ENCODE data around the gene OLFM2.
A peak's percentile ranks its signal among the peaks of the same experiment; 100 is the strongest.
"Not testable (repeated sequence)": the region's sequence is repeated elsewhere in the genome, so short reads cannot be mapped to it uniquely, and the experiment has no call there.

Gene OLFM2

DNA sequence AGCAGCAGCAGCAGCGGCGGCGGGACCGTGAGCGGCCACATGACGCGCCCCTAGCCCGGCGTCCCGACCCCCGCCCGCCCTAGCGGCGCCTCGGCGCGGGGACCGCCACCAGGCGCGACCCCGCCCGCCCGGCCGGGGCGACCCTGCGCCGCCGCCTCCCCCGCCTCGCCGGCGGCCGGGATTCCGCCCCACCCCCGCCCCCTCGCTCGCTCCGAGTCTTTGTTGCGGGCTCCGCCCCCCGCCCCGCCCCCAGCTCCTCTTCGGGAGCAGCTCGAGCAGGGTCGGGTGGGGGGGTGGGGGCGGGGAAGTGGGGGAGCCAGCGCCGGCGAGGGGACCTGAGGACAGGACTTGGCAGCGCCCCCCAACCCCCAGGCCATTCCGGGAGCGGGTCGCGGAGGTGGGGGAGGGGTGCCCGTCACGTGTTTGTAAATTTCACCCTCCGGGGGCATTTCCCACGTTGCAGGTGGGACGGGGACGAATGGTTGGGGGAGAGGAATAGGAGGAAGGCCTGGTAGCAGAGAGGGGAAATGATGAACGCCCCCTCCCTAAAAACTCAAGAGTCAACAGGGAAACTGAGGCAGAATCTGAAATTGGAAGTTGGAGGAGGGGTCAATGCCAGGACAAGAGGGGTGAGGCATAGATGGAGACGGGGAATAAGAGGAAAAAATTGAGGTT is at the start of gene OLFM2:
OLFM2 (minus strand) TSS at position 190 of the 675 bp plus-strand sequence; CDS start at position 41, 149 bp downstream.
- peak within 1 kb of the TSS; percentile 92 for H3K4me3 ChIP-seq (ENCODE audit: low read depth, low read length)

DNA sequence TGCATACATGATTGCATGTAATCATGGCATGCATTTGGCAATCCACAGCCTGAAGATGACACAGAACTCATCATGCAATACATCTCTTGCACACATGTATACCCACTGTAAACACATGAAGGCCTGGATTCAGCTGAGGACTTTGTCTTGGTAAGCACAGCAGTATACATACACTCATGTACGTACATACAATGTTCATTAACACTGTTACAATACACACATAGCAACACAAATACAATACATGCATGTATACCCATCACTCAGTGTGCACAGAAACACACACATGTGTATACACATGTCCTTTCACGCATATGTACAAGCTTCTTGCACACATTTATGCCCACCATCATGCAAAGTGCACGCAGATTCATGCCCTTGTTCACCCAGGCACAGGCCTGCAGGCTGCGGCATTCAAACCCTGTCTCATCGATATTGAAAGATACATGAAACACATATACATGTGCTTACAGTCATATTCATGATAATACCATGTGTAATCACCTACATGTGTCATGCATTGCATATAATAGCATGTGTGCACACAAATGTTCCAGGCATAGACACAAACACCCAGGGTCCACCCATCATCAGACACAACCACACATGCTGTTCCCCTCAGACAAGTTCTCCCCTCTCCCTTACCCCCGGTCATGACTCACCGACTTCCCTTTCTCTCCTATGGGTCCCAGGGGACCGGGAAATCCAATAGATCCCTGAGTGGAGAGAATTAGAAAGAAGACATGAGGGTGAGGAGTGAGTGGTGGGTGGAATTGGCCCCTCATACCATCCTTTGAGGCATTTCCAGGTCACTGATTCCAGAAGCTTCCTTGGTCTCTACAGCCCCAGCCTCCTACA is 45.3 kb upstream of the OLFM2 start:
- no peak overlapping the region for H3K4me3 ChIP-seq (ENCODE audit: low read depth, low read length)

DNA sequence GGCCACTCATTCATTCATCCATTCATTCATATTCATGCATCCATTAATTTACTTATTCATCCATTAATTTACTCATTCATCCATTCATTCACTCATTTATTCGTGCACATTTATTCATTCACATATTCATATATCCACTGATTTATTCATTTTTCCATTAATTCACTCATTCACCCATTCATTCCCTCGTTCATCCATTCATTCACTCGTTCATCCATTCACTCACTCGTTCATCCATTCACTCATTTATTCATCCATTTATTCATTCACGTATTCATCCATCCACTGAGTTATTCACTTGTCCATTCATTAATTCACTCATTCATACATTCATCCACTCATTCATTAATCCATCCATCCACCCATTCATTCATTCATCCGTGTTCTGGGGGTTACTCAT is 35.8 kb upstream of the OLFM2 start:
- H3K4me3 ChIP-seq (ENCODE audit: low read depth, low read length): no peak overlapping the region

DNA sequence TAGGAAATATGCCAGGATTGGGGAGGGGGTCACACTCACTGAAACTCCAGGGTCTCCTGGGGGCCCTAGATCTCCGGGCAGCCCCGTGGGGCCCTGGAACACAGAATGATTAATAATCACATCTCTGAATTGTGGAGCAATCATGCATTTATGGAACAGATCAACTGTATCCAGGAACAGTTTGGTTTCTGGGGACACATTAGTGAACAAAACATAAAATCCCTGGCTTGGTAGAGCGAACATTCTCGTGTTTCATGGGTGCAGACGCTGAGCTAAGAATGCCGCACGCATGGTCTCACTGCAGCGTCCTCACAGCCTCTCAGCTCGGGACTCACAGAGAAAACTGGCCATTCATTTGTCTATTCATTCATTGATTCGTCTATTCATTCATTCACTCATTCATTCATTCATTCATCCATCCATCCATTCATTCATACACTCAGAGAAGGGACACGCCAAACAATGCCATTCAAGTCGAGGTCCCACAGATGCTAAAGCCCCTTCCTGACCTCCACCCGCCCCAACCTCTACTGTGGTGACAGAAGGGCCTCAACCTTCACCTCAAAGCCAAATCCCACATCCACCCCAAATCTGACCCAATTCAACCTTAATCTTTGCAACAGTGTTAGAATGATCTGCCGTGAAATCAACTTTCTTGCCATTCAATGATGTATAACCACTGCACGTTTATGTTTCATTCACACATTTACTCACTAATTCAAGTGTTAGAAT is 35.0 kb upstream of the OLFM2 start:
- no peak overlapping the region for H3K4me3 ChIP-seq (ENCODE audit: low read depth, low read length)

DNA sequence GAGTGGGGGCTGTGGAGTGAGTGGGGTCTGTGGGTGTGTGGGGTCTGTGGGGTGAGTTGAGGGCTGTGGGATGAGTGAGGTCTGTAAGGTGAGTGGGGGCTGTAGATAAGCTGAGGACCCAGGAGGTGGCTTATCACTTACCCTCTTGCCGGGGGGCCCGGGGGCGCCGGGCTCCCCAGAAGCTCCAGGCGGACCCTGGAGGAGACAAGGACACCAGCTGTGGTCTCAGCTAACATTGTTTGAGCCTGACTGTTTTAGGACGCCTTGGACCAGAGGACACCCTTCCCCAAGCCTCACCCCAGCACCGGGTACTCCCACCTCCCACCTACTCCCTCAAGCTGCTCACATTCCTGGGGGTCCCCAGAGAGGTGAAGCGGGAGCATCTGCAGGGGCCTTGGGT is 34.2 kb upstream of the OLFM2 start:
- no peak overlapping the region for H3K4me3 ChIP-seq (ENCODE audit: low read depth, low read length)

DNA sequence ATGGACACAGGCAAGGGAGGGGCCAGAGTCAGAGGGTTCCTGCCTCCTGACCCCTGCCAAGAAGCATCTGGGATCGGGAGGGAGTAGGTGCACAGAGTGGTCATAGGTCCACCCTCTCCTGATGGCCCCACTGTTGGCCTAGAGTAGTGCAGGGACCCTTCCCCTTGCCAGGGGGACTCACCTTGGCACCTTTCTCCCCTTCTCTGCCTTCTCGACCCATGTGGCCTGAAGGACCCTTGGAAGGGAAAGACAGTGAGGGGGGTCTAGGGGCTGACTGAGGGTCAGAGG is 33.3 kb upstream of the OLFM2 start:
- H3K4me3 ChIP-seq (ENCODE audit: low read depth, low read length): no peak overlapping the region

DNA sequence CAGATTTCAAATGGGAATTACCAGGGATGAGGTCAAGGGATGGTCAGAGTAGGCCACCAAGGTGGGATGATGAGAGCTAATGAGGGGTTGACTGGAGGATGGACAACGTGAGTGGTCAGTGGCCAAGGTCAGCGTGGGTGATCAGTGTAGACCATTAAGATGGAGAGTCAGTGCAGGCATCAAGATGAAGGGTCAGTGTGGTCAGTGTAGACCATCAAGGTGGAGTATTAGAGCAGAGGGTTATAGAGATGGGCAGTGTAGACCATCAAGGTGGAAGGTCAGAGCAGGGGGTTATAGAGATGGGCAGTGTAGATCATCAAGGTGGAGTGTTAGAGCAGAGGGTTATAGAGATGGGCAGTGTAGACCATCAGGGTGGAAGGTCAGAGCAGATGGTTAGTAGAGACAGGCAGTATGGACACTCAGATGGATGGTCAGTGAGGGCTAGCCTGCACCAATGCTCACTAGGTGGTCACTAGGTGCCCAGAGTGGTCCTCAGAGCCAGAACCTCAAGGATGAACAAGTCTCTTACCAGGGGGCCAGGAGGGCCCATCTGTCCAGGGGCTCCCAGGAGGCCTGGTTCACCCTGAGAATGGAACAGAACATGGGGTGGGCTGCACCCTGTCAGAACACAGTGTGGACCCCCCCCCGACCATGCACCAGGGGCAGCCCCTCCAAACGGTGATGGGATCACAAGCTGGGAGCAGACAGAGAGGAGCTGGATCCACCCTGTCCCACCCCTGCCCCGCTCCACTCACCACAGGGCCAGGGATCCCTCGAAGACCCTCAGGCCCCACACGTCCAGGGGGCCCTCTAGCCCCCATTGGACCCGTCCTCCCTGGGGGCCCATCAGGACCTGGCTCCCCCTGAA is 32.7 kb upstream of the OLFM2 start:
- H3K4me3 ChIP-seq (ENCODE audit: low read depth, low read length): no peak overlapping the region

DNA sequence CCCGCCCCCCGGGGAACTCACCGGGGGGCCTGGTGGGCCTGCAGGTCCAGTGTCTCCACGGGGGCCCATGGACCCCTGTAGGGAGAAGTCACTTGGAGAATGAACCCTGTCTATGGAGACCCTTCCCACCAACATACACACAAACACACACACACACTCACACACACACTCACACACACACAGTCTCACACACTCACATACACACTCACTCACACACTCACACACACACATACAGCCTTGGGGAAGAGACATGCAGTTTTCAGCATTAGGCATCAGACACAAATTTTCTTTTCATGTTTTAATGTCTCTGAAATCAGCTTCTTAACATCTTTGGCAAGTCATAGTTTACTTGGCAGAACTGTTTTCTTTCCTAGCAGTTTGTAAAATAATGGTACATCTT is 31.0 kb upstream of the OLFM2 start:
- H3K4me3 ChIP-seq (ENCODE audit: low read depth, low read length): no peak overlapping the region

DNA sequence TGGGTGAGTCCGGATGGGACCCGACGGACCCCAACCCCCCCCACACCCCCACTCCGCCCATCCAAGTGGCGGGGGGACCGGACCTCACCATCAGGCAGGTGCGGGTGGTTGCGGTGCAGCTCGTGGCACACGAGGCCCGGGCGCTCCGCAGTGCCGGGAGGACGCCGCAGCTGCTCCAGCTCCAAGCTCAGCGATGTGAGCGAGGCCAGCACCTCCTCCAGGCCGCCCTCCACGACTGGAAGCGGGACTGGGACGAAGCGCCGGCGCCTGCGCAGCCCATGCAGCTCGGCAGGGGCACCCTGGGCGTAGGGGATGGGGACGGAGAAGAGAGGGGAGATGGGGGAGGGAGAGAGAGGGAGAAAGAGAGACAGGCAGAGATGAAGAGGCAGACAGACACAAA is 30.1 kb upstream of the OLFM2 start:
- peak overlapping the region; percentile 17 for H3K4me3 ChIP-seq (ENCODE audit: low read depth, low read length)

DNA sequence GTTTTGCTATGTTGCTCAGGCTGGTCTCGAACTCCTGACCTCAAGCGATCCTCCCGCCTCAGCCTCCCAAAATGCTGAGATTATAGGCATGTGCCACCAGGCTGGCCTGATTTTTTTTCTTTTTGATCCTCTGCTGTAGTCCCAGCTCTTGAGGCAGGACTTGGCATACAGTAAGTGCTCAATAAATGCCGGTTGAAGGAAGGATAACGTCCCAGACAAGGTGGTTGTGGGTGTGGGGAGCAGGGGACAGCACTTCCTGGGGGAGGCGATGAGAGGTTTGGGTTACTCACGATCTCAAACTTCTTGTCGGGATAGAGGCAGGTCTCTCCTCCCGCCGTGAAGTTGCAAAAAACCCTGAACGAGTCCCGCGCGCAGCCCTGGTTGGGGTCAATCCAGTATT is 29.7 kb upstream of the OLFM2 start:
- H3K4me3 ChIP-seq (ENCODE audit: low read depth, low read length): peak overlapping the region; percentile 17

DNA sequence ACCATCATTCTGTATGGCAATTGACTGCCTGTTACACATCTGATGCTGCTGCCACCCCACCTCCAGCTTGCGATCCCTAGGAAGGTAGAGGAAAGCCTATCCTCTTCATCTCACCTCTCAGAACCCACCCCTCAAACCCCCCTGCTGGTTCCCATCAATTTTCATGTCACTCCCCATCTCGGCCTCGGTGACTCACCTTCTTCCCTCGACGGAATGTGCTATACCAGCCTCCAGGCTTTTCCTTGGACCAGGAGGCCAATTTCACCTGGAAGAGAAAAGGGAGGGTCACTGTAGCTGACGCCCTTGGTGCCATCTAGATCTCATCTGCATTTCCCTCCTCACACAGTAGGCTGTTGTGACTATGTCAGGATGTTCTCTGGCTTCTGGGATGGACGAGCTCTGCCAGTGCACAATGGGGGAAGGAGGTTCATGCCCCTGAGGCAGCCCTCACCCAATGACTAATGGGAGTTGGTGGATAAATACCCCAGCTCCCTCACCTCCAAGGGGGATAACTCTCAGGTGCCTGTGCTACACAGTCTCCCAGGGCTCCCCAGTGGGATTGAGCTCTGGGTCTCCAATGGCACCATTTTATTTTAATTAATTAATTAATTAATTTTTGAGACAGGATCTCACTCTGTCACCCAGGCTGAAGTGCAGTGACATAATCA is 26.4 kb upstream of the OLFM2 start:
- H3K4me3 ChIP-seq (ENCODE audit: low read depth, low read length): no peak overlapping the region

DNA sequence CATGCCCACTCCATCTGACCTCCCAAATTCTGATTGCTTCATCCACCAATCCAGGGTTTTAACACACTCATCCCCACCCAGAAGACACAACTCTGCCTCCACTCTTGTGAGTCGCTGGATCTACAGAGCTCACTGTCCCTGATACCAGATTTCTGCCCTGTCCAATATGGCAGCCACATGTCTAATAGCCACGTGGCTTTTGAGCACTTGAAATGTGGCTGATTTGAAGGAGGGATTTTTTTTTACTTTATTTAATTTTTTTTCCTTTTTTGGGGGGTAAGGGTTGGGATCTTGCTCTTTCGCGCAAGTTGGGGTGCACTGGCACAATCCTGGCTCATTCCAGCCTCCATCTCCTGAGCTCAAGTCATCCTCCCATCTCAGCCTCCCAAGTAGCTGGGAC is 24.8 kb upstream of the OLFM2 start:
- no peak overlapping the region for H3K4me3 ChIP-seq (ENCODE audit: low read depth, low read length)

DNA sequence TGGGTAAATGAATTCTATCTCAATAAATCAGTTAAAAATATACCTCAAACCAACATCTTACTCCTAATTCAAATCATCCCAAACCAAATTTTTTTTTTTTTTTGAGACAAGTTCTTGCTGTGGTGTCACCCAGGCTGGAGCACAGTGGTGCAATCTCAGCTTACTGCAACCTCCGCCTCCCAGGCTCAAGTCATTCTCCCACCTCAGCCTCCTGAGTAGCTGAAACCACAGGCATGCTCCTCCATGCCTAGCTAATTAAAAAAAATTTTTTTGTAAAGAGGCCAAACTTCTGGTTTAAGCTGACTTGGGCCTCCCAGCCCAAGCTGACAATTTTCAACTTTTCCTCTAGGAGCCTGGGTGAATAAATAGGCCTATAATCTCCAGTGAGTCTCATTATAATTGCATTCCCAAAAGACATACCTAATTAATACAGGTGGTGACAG is 22.1 kb upstream of the OLFM2 start:
- H3K4me3 ChIP-seq (ENCODE audit: low read depth, low read length): no peak overlapping the region

DNA sequence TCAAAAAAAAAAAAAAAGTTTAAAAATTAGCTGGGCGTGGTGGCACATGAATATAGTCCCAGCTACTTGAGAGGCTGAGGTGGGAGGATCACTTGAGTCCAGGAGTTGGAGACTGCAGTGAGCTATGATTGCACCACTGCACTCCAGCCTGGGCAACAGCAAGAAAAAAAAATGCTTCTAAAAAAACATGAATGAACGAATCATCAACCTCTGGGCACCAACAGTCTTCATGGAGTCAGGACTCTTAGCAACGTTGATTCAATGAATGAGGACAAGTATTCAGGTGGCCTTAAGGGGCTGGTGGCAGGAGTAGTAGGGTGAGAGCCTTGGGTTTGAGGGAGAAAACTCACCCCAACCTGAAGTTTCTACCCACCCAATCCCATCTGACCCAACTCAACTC is 20.6 kb upstream of the OLFM2 start:
- no peak overlapping the region for H3K4me3 ChIP-seq (ENCODE audit: low read depth, low read length)

DNA sequence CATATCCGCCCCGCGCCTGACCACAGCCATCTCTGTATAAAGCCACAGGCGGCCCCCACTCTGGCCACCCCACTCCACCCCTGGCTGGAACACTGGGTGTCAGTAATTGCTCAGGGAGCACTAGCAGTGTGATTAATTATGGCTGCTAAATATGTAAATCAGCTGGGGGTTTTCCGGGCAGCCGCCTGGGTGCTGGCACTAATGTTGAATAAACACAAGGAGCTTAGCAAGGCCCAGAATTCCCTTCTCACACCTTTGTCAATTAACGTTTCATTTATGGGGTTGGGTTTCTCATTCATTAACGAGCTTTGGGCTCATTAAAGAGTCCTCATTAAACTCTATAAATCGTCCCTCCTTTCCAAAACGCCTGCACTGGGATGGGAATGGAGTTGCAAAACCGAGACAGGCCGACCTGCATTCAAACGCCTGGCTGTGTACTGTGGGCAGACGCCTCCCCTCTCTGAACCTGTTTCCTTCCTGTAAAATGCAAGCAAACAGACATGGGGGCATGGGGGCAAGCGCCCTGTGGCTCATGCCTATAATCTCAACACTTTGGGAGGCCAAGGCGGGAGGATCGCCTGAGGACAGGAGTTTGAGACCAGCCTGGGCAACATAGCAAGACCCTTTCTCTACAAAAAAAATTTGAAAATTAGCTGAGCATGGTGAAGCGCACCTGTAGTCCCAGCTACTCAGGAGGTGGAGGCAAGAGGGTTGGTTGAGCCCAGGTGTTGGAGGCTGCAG is 17.7 kb upstream of the OLFM2 start:
- H3K4me3 ChIP-seq (ENCODE audit: low read depth, low read length): no peak overlapping the region

DNA sequence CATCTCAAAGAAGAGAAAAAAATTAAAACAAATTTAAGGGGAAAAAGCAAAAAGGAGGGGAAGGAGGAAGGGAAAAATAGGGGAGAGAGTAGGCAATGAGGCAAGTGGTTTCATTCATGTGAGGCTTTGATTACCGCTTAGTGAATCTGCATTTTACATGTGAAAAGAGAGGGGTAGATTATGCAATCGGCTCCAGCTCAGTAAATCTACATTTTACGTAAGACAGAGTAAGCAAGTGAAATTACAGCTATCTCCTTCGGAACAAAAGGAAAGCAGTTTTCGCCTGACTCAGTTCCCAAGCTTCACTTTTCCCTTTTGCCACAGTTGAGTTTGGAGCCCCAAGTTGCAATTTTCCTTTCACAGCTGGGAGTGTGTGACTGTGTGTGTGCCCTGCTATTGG is 16.0 kb upstream of the OLFM2 start:
- no peak overlapping the region for H3K4me3 ChIP-seq (ENCODE audit: low read depth, low read length)

DNA sequence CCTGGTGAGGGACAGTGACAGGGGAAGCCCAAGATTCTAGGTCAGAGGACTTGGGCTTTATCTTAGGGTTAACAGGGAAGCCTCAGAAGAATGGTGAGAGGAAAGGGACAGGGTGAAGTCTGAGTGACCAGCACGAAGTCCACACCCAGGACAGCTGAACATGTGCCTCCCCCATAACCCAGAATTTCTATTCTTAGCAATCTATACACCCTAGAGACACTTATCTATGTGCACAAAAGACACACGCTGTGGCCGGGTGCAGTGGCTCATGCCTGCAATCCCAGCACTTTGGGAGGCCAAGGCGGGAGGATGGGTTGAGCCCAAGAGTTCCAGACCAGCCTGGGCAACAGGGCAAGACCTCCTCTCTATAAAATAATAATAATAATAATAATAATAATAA is 11.1 kb upstream of the OLFM2 start:
- H3K4me3 ChIP-seq (ENCODE audit: low read depth, low read length): no peak overlapping the region

DNA sequence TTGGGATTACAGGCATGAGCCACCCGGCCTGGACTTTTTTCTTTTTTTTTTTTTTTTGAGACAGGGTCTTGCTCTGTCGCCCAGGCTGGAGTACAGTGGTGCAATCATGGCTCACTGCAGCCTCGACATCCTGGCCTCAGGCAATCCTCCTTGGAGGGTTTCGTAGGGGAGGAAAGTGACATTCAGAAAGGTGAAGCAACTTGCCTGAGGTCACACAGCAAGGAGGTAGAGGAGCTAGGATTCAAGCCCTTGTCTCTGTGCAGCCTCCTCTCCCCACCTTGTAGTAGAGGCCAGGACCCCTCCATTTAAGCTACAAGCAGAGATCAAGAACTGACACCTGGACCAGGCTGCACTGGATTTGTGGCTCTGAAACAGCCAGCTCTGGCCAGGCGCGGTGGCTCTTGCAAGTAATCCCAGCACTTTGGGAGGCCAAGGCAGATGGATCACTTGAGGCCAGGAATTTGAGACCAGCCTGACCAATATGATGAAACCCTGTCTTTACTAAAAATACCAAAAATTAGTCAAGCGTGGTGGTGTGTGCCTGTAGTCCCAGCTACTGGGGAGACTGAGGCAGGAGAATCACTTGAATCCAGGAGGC is 10.3 kb upstream of the OLFM2 start:
- not testable (repeated sequence) for H3K4me3 ChIP-seq (ENCODE audit: low read depth, low read length)

DNA sequence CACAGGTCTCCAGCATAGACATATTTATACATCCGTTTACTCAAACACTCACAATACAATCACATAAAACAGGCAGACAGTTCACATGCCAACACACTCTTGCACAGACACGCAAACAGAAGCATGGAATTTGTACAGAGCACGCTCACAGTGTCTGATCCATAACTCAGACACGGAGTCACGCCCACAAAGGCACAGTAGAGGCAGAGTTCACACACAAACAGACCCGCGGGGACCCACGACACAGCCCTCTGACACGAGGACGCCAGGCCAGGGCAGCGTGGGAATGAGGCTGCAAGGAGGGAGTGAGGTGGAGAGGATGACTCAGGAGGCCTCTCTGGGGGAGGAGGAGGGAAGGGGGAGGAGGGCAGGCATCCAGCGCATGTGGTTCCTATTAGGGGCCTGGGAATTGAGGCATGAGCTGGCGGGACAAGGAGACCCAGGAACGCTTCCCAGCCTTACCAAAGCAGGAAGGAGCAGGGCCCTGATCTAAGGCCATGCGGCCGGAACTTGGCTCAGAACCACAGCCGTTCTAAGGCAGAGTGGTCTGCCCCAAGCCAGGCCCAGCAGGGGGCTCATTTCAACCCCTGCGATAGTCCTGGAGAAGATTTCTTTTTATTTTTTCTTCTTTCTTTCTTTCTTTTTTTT is 9.1 kb upstream of the OLFM2 start:
- no peak overlapping the region for H3K4me3 ChIP-seq (ENCODE audit: low read depth, low read length)
